Jurkat, Clone E6-1 (cell line): Measurements from ENCODE around the gene TRIP6.
"Not testable (repeated sequence)": the region's sequence is repeated elsewhere in the genome, so short reads cannot be mapped to it uniquely, and the experiment has no call there.

Source experiments
- DNase-seq: peaks from one replicate; pipeline ENCODE4 v3.0.0-alpha.2; 2011; ENCODE audit warnings: low read depth, low spot score
- H3K4me3 ChIP-seq: 2 replicates; pipeline ENCODE4 v1.5.1; 2011; ENCODE audit warnings: mild to moderate bottlenecking, low read length, control low read depth, moderate library complexity

TRIP6 gene

GRCh38 chr7:100897772-100898454, 30.7 kb downstream of the TRIP6 start:
- DNase-seq, result no peak

GRCh38 chr7:100899432-100899831, 32.2 kb downstream of the TRIP6 start:
- no peak for DNase-seq
- no peak overlapping the region for H3K4me3 ChIP-seq

More at GRCh38 chr7:100897772-100898454, 30.7 kb downstream of the TRIP6 start:
- H3K4me3 ChIP-seq, result no peak overlapping the region

- H3K4me3 ChIP-seq, result no peak overlapping the region
- no peak for DNase-seq
Observed at GRCh38 chr7:100900978-100901377, 33.8 kb downstream of the TRIP6 start.

GRCh38 chr7:100901921-100902332, 34.7 kb downstream of the TRIP6 start:
- no peak overlapping the region for H3K4me3 ChIP-seq
- DNase-seq, result no peak

GRCh38 chr7:100902638-100903037, 35.5 kb downstream of the TRIP6 start:
- H3K4me3 ChIP-seq, result no peak overlapping the region
- DNase-seq, result no peak

GRCh38 chr7:100908512-100908911, 41.3 kb downstream of the TRIP6 start:
- H3K4me3 ChIP-seq, result no peak overlapping the region
- DNase-seq, result no peak

- not testable (repeated sequence) for H3K4me3 ChIP-seq, DNase-seq
Observed at GRCh38 chr7:100910443-100910842, 43.3 kb downstream of the TRIP6 start.

GRCh38 chr7:100911484-100911883, 44.3 kb downstream of the TRIP6 start:
- no peak for DNase-seq
- no peak overlapping the region for H3K4me3 ChIP-seq

GRCh38 chr7:100914208-100914878, 47.2 kb downstream of the TRIP6 start:
- DNase-seq, result no peak
- no peak overlapping the region for H3K4me3 ChIP-seq

GRCh38 chr7:100914879-100915447, 47.8 kb downstream of the TRIP6 start:
- H3K4me3 ChIP-seq, result no peak overlapping the region
- DNase-seq, result no peak

- not testable (repeated sequence) for DNase-seq, H3K4me3 ChIP-seq
Observed at GRCh38 chr7:100919335-100919734, 52.1 kb downstream of the TRIP6 start.

- DNase-seq, H3K4me3 ChIP-seq: not testable (repeated sequence)
Observed at GRCh38 chr7:100919779-100920437, 52.7 kb downstream of the TRIP6 start.

- no peak for DNase-seq
- no peak overlapping the region for H3K4me3 ChIP-seq
Observed at GRCh38 chr7:100921039-100921438, 53.9 kb downstream of the TRIP6 start.
